ENCODE measurements around the gene TVP23A. TPM values are rescaled to one million over a fixed set of nuclear protein-coding genes. Genes with fewer than 3 reads are reported as not detected.

The TVP23A gene
- total RNA-seq, 4 donors from 2014 or later = 0.13 to 0.45 TPM; not detected in 2

DNA sequence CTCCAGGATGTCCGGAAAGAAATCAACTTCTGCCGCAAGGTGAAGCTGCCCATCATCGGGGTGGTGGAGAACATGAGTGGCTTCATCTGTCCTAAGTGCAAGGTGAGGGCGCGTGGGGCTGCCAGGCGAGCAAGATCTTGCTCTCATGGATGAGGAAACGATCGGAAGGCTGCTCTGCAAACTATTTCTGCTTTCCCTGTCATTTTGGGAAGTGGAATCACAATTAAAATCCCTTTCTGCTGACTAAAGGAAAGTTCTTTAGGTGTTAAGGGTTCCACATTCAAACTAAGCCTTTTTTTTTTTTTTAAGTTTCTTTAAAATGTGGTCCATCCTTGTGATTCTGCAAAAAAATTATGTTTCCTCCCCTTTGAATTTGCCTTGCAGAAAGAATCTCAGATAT is 57.2 kb downstream of the TVP23A start:
- no peaks in the 10 kb centered on the region for H3K27me3 ChIP-seq
- no peak for DNase-seq
- peaks cover 51 to 76% of the 10 kb centered on the region in 2 donors for H3K36me3 ChIP-seq
- intact Hi-C loops (cut with DNase I) = no loop called here
- TF ChIP-seq, protein P1, sequence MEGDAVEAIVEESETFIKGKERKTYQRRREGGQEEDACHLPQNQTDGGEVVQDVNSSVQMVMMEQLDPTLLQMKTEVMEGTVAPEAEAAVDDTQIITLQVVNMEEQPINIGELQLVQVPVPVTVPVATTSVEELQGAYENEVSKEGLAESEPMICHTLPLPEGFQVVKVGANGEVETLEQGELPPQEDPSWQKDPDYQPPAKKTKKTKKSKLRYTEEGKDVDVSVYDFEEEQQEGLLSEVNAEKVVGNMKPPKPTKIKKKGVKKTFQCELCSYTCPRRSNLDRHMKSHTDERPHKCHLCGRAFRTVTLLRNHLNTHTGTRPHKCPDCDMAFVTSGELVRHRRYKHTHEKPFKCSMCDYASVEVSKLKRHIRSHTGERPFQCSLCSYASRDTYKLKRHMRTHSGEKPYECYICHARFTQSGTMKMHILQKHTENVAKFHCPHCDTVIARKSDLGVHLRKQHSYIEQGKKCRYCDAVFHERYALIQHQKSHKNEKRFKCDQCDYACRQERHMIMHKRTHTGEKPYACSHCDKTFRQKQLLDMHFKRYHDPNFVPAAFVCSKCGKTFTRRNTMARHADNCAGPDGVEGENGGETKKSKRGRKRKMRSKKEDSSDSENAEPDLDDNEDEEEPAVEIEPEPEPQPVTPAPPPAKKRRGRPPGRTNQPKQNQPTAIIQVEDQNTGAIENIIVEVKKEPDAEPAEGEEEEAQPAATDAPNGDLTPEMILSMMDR (IDR thresholded peaks at IDR 0.05) = no peak
- no peak for TF ChIP-seq POLR2A (IDR thresholded peaks at IDR 0.05)
- WGBS, 2 donors = 87 to 91% methylated on average over 8 of the region's 8 CpGs
- H3K9me3 ChIP-seq = no peaks in the 10 kb centered on the region
- H3K27ac ChIP-seq = no peak overlapping the region
- H3K4me1 ChIP-seq = no peaks in the 10 kb centered on the region
- no peak overlapping the region for H3K4me3 ChIP-seq (replicated peaks in 1 of 3)

DNA sequence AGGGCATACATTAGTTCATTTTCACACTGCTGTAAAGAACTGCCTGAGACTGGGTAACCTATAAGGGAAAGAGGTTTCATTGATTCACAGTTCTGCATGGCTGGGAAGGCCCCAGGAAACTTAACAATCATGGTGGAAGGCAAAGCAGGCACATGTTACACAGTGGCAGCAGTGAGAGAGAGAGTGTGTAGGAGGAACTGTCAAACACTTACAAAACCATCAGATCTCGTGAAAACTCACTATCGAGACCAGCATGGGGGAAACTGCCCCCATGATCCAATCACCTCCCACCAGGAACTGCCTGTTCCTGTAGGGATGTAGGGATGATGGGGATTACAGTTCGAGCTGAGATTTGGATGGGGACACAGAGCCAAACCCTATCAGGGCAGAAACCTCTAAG is 57.7 kb downstream of the TVP23A start:
- TF ChIP-seq POLR2A (IDR thresholded peaks at IDR 0.05) = no peak
- TF ChIP-seq, protein P1 (IDR thresholded peaks at IDR 0.05) = no peak
- no peaks in the 10 kb centered on the region for H3K4me1 ChIP-seq
- intact Hi-C loops (cut with DNase I) = no loop called here
- no peaks in the 10 kb centered on the region for H3K9me3 ChIP-seq
- H3K27me3 ChIP-seq = no peaks in the 10 kb centered on the region
- WGBS, 2 donors = 85 to 93% methylated on average over 3 of the region's 3 CpGs
- DNase-seq = no peak
- no peak overlapping the region for H3K27ac ChIP-seq
- peaks cover 51 to 78% of the 10 kb centered on the region in 2 donors for H3K36me3 ChIP-seq
- no peak overlapping the region for H3K4me3 ChIP-seq (replicated peaks in 1 of 3)

DNA sequence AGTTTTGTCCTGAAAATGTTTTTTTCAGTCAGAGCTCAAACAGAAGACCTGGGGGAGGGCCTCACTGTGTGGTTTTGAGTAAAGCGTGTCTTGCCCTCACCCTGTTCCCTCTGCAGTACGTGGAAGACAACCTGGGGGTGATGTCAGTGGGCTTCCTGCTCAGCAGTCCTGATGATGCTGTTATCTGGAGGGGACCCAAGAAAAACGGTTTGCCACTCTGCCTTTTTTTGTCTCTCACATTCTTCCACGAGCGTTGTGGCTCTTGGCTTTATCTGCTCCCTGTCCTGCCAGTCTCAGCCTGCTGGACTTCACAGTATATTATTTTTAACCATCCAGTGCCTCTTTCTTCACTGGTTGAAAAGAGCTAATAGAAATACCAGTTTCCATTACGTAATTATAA is 62.0 kb downstream of the TVP23A start:
- WGBS, 2 donors = 82 to 83% methylated on average over 6 of the region's 6 CpGs
- Histone ChIP-seq H3K4me3 (replicated peaks in 1 of 3) (no peak overlapping the region), H3K9me3 (no peaks in the 10 kb centered on the region), H3K27ac (no peak overlapping the region), H3K4me1 (no peaks in the 10 kb centered on the region), H3K27me3 (no peaks in the 10 kb centered on the region), H3K36me3 (peaks cover 53 to 68% of the 10 kb centered on the region in 2 donors)
- DNase-seq = no peak
- TF ChIP-seq POLR2A (IDR thresholded peaks at IDR 0.05) = no peak
- TF ChIP-seq, protein P1 (IDR thresholded peaks at IDR 0.05) = no peak
- intact Hi-C loops (cut with DNase I) = no loop called here

DNA sequence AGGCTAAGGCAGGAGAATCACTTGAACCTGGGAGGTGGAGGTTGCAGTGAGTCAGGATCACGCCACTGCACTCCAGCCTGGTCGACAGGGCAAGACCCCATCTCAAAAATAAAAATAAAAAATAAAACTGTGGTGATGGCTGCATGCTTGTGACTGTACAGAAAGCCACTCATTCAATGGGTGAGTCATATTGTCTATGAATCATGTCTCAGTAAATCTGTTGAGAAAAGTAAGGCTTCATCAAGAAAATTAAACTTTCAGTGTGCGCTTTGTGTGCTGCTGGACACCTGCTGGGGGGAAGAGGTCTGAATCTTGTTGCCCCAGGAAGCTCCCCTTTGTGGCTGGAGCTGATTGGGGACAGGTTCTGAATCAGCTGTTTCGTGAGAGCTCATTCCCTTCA is 63.7 kb downstream of the TVP23A start:
- TF ChIP-seq POLR2A (IDR thresholded peaks at IDR 0.05) = no peak
- TF ChIP-seq, protein P1 (IDR thresholded peaks at IDR 0.05) = no peak
- 92 to 93% methylated on average over 4 of the region's 4 CpGs for WGBS, 2 donors
- H3K36me3 ChIP-seq = peaks cover 38 to 55% of the 10 kb centered on the region in 2 donors
- no peak overlapping the region for H3K27ac ChIP-seq
- no peak for DNase-seq
- H3K27me3 ChIP-seq = no peaks in the 10 kb centered on the region
- intact Hi-C loops (cut with DNase I) = no loop called here
- H3K4me3 ChIP-seq (replicated peaks in 1 of 3) = no peak overlapping the region
- H3K9me3 ChIP-seq = no peaks in the 10 kb centered on the region
- no peaks in the 10 kb centered on the region for H3K4me1 ChIP-seq

DNA sequence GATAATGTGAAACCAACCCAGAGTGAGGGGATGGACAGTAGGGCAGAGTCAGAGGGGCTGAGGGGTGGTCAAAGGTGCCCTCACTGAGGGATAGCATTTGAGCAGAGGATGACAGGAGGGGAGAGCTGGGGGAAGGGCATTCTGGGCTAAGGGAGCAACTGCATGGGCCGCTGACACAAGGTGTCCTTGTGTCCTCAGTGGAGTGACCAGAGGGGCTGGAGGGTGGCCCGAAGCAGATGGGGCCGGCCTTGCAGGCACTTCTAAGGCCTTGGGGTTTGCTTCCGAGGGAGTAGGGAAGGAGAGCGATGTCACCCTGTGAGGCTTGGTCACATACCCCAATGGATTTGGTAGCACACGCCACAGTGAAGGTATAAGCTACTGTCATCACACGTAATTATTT is 64.9 kb downstream of the TVP23A start:
- WGBS, 2 donors = 95 to 96% methylated on average over 7 of the region's 7 CpGs
- Histone ChIP-seq H3K27me3 (no peaks in the 10 kb centered on the region), H3K4me3 (replicated peaks in 1 of 3) (no peak overlapping the region), H3K27ac (no peak overlapping the region), H3K36me3 (peaks cover 31 to 44% of the 10 kb centered on the region in 2 donors), H3K9me3 (no peaks in the 10 kb centered on the region), H3K4me1 (no peaks in the 10 kb centered on the region)
- DNase-seq = no peak
- intact Hi-C loops (cut with DNase I) = no loop called here
- TF ChIP-seq, protein P1 (IDR thresholded peaks at IDR 0.05) = no peak
- TF ChIP-seq POLR2A (IDR thresholded peaks at IDR 0.05) = no peak
